Measurements from ENCODE around the gene USPL1. TPM values are rescaled to one million over a fixed set of nuclear protein-coding genes. Genes with fewer than 3 reads are reported as not detected.
"Not testable (repeated sequence)": the region's sequence is repeated elsewhere in the genome, so short reads cannot be mapped to it uniquely, and the experiment has no call there.

USPL1 gene
- total RNA-seq, 1 donor = 11.6 TPM

- peaks cover 16% of the 10 kb centered on the region for H3K4me1 ChIP-seq (ENCODE audit: insufficient read depth, low read length)
- peaks cover 20% of the 10 kb centered on the region for H4K20me1 ChIP-seq (ENCODE audit: insufficient read depth, low read length)
- H3K79me2 ChIP-seq (ENCODE audit: insufficient read depth, low read length) = peaks cover 65% of the 10 kb centered on the region
- H3K9me3 ChIP-seq (ENCODE audit: low read depth, low read length) = no peaks in the 10 kb centered on the region
- no peaks in the 10 kb centered on the region for H3K27me3 ChIP-seq (ENCODE audit: insufficient read depth, low read length)
- peak overlapping the region; percentile 37 for H3K27ac ChIP-seq (ENCODE audit: low read depth, low read length)
- peak overlapping the region; percentile 62 for H3K4me2 ChIP-seq (ENCODE audit: insufficient read depth, low read length)
- DNase-seq (ENCODE audit: insufficient read length, low spot score, missing footprints) = peak; percentile 60
- TF ChIP-seq CTCF (IDR thresholded peaks at IDR 0.05; ENCODE audit: extremely low read depth, low read depth, low read length) = no peak
- H2AFZ ChIP-seq (ENCODE audit: low read length) = peak overlapping the region; percentile 35
- H3K4me3 ChIP-seq (ENCODE audit: insufficient read depth, low read length) = no peak overlapping the region
- peaks cover 27% of the 10 kb centered on the region for H3K36me3 ChIP-seq (ENCODE audit: insufficient read depth, low read length)
These were observed 22.0 kb downstream of the USPL1 start for GRCh38 chr13:30639671-30640070.

- Histone ChIP-seq H3K36me3 (ENCODE audit: insufficient read depth, low read length) (peaks cover 39% of the 10 kb centered on the region), H3K4me1 (ENCODE audit: insufficient read depth, low read length) (peaks cover 16% of the 10 kb centered on the region), H3K79me2 (ENCODE audit: insufficient read depth, low read length) (peaks cover 60% of the 10 kb centered on the region), H4K20me1 (ENCODE audit: insufficient read depth, low read length) (peaks cover 14% of the 10 kb centered on the region)
- not testable (repeated sequence) for H2AFZ ChIP-seq (ENCODE audit: low read length); H3K27me3 ChIP-seq (ENCODE audit: insufficient read depth, low read length); H3K27ac ChIP-seq (ENCODE audit: low read depth, low read length); H3K4me2 ChIP-seq (ENCODE audit: insufficient read depth, low read length); H3K9me3 ChIP-seq (ENCODE audit: low read depth, low read length); H3K4me3 ChIP-seq (ENCODE audit: insufficient read depth, low read length); DNase-seq (ENCODE audit: insufficient read length, low spot score, missing footprints)
These were observed 23.5 kb downstream of the USPL1 start for GRCh38 chr13:30641173-30641572.

- no peak for DNase-seq (ENCODE audit: insufficient read length, low spot score, missing footprints)
- H4K20me1 ChIP-seq (ENCODE audit: insufficient read depth, low read length) = peaks cover 8% of the 10 kb centered on the region
- no peaks in the 10 kb centered on the region for H3K4me1 ChIP-seq (ENCODE audit: insufficient read depth, low read length)
- peaks cover 58% of the 10 kb centered on the region for H3K79me2 ChIP-seq (ENCODE audit: insufficient read depth, low read length)
- H3K36me3 ChIP-seq (ENCODE audit: insufficient read depth, low read length) = peaks cover 79% of the 10 kb centered on the region
- H3K27ac ChIP-seq (ENCODE audit: low read depth, low read length) = no peak overlapping the region
- no peak overlapping the region for H2AFZ ChIP-seq (ENCODE audit: low read length)
- H3K4me2 ChIP-seq (ENCODE audit: insufficient read depth, low read length) = no peak overlapping the region
- no peaks in the 10 kb centered on the region for H3K27me3 ChIP-seq (ENCODE audit: insufficient read depth, low read length)
- H3K9me3 ChIP-seq (ENCODE audit: low read depth, low read length) = no peaks in the 10 kb centered on the region
- no peak for TF ChIP-seq CTCF (IDR thresholded peaks at IDR 0.05; ENCODE audit: extremely low read depth, low read depth, low read length)
- no peak overlapping the region for H3K4me3 ChIP-seq (ENCODE audit: insufficient read depth, low read length)
These were observed 27.9 kb downstream of the USPL1 start for GRCh38 chr13:30645629-30646028.

- Histone ChIP-seq H4K20me1 (ENCODE audit: insufficient read depth, low read length) (peaks cover 4% of the 10 kb centered on the region), H3K27me3 (ENCODE audit: insufficient read depth, low read length) (no peaks in the 10 kb centered on the region), H3K4me2 (ENCODE audit: insufficient read depth, low read length) (no peak overlapping the region), H3K4me3 (ENCODE audit: insufficient read depth, low read length) (no peak overlapping the region), H2AFZ (ENCODE audit: low read length) (no peak overlapping the region), H3K79me2 (ENCODE audit: insufficient read depth, low read length) (peaks cover 44% of the 10 kb centered on the region), H3K36me3 (ENCODE audit: insufficient read depth, low read length) (peaks cover 75% of the 10 kb centered on the region), H3K27ac (ENCODE audit: low read depth, low read length) (no peak overlapping the region), H3K4me1 (ENCODE audit: insufficient read depth, low read length) (no peaks in the 10 kb centered on the region), H3K9me3 (ENCODE audit: low read depth, low read length) (no peaks in the 10 kb centered on the region)
- TF ChIP-seq CTCF (IDR thresholded peaks at IDR 0.05; ENCODE audit: extremely low read depth, low read depth, low read length) = no peak
- DNase-seq (ENCODE audit: insufficient read length, low spot score, missing footprints) = no peak
These were observed 29.7 kb downstream of the USPL1 start for GRCh38 chr13:30647420-30647819.

Measured in osteoblast (primary cell).